HG02981 (cell line): ENCODE data around the gene ZNF784.
A peak's percentile ranks its signal among the peaks of the same experiment; 100 is the strongest.

Experiments
- ATAC-seq: cut with Tn5 transposase; IDR thresholded peaks from one replicate; pipeline ENCODE4 v1.9.1; 2021; ENCODE audit warnings: mild to moderate bottlenecking, moderate library complexity; ENCODE audit not compliant: unreplicated experiment

The ZNF784 gene

GRCh38 chr19:55603581-55604292 lies 20.6 kb downstream of the ZNF784 start:
- no peak for ATAC-seq

GRCh38 chr19:55603115-55603514 lies 21.3 kb downstream of the ZNF784 start:
- no peak for ATAC-seq

- no peak for ATAC-seq
Measured at GRCh38 chr19:55602104-55603001, 22.0 kb downstream of the ZNF784 start.

GRCh38 chr19:55601084-55601483 lies 23.3 kb downstream of the ZNF784 start:
- no peak for ATAC-seq

GRCh38 chr19:55600662-55601028 lies 23.7 kb downstream of the ZNF784 start:
- ATAC-seq: no peak

- ATAC-seq: peak; percentile 39
Measured at GRCh38 chr19:55599842-55600661, 24.3 kb downstream of the ZNF784 start, which contains the start of gene ZNF524. Gene ZNF524 (plus strand): TSS chr19:55600288. CDS start chr19:55602113, 1,825 bp downstream.

- peak; percentile 51 for ATAC-seq
Measured at GRCh38 chr19:55599468-55599841, 24.9 kb downstream of the ZNF784 start, which contains the start of gene FIZ1. Gene FIZ1 (minus strand): TSS chr19:55599517. CDS start chr19:55597865, 1,652 bp downstream.

- peak; percentile 46 for ATAC-seq
Measured at GRCh38 chr19:55598719-55599467, 25.5 kb downstream of the ZNF784 start.

- ATAC-seq: no peak
Measured at GRCh38 chr19:55598034-55598433, 26.3 kb downstream of the ZNF784 start.

GRCh38 chr19:55597501-55597921 lies 26.9 kb downstream of the ZNF784 start:
- ATAC-seq: no peak

- ATAC-seq: no peak
Measured at GRCh38 chr19:55596304-55596703, 28.1 kb downstream of the ZNF784 start.

GRCh38 chr19:55594996-55595545 lies 29.3 kb downstream of the ZNF784 start:
- no peak for ATAC-seq

- no peak for ATAC-seq
Measured at GRCh38 chr19:55593096-55593772, 31.1 kb downstream of the ZNF784 start.

- ATAC-seq: no peak
Measured at GRCh38 chr19:55592391-55593090, 31.8 kb downstream of the ZNF784 start.

- no peak for ATAC-seq
Measured at GRCh38 chr19:55591555-55591954, 32.8 kb downstream of the ZNF784 start.

- ATAC-seq: no peak
Measured at GRCh38 chr19:55590617-55591016, 33.7 kb downstream of the ZNF784 start.

GRCh38 chr19:55590109-55590508 lies 34.3 kb downstream of the ZNF784 start:
- no peak for ATAC-seq

GRCh38 chr19:55588738-55589137 lies 35.6 kb downstream of the ZNF784 start:
- ATAC-seq: no peak
